Spleen (tissue), 11 donors: ENCODE results near the gene SPG7. TPM values are rescaled to one million over a fixed set of nuclear protein-coding genes. Genes with fewer than 3 reads are reported as not detected.

ENCODE experiments used
- DNase-seq: peaks from one replicate; pipeline ENCODE4 v3.0.0-alpha.2; 2020
- H3K27ac ChIP-seq, 8 donors: fragments of 200-600 bp; sonication (generic) in 7 of 8; 1 replicate in 4 of 8; 2 replicates in 4 of 8; pipeline versions ENCODE4 v1.5.0 to v1.8.0; 2016 to 2021; ENCODE audit warnings: inconsistent platforms in 4 of 8, mild to moderate bottlenecking in 4 of 8, moderate library complexity in 1 of 8
- H3K27me3 ChIP-seq, 7 donors: fragments of 200-600 bp; sonication (generic) in 6 of 7; replicated peaks in 1 of 7; 1 replicate in 4 of 7; 2 replicates in 3 of 7; pipeline versions ENCODE4 v1.5.0 to v1.8.0; 2016 to 2021; ENCODE audit warnings: inconsistent platforms in 3 of 7, mild to moderate bottlenecking in 1 of 7
- H3K36me3 ChIP-seq, 6 donors: fragments of 200-600 bp; sonication (generic) in 5 of 6; 1 replicate in 4 of 6; 2 replicates in 2 of 6; pipeline versions ENCODE4 v1.5.0 to v1.8.0; 2016 to 2021; ENCODE audit warnings: inconsistent platforms in 2 of 6
- H3K4me1 ChIP-seq, 6 donors: fragments of 200-600 bp; sonication (generic) in 5 of 6; 1 replicate in 3 of 6; 2 replicates in 3 of 6; pipeline versions ENCODE4 v1.5.0 to v1.8.0; 2016 to 2021; ENCODE audit warnings: inconsistent platforms in 3 of 6
- H3K4me3 ChIP-seq, 8 donors: fragments of 200-600 bp; sonication (generic) in 7 of 8; 1 replicate in 4 of 8; 2 replicates in 4 of 8; pipeline versions ENCODE4 v1.5.0 to v1.8.0; 2016 to 2021; ENCODE audit warnings: inconsistent platforms in 4 of 8, mild to moderate bottlenecking in 4 of 8, moderate library complexity in 2 of 8
- H3K9me3 ChIP-seq, 8 donors: fragments of 200-600 bp; sonication (generic) in 7 of 8; 1 replicate in 4 of 8; 2 replicates in 4 of 8; pipeline versions ENCODE4 v1.5.0 to v1.8.0; 2016 to 2021; ENCODE audit warnings: inconsistent platforms in 4 of 8
- CTCF ChIP-seq, 11 experiments: fragments of 200-600 bp in 7 of 11; fragments of 450-650 bp in 4 of 11; sonication (generic) in 4 of 11; IDR thresholded peaks in 8 of 11; conservative IDR thresholded peaks in 3 of 11; 1 replicate in 7 of 11; 2 replicates in 4 of 11; pipeline versions ENCODE4 v1.4.0 to v1.8.0; 2016 to 2021; ENCODE audit warnings: antibody characterized with exemption in 11 of 11, inconsistent platforms in 4 of 11, mild to moderate bottlenecking in 1 of 11
- POLR2A ChIP-seq, 3 donors: fragments of 450-650 bp; IDR thresholded peaks; one replicate each; pipeline ENCODE4 v1.5.1; 2017; ENCODE audit warnings: antibody characterized with exemption in 3 of 3, mild to moderate bottlenecking in 1 of 3
- POLR2AphosphoS5 ChIP-seq, 3 donors: sonication (generic); formaldehyde crosslinking; IDR thresholded peaks; one replicate each; pipeline ENCODE4 v1.5.1; 2017; ENCODE audit warnings: antibody characterized with exemption in 3 of 3
- WGBS, 5 donors: extraction: QIAGEN DNeasy Blood & Tissue Kit in 3 of 5; methylation state at CpG; one replicate each; pipeline versions ENCODE4 v1.1.5 to v1.1.7; 2013 to 2018; 5-methylcytosine and 5-hydroxymethylcytosine counted together
- intact Hi-C: fragments of 100-400 bp; cut with DNase I; formaldehyde crosslinking; loops from one replicate; pipeline ENCODE4 v1.15.0; 2023; ENCODE audit warnings: low total_unique reads
- polyA plus RNA-seq, 3 donors: library from polyadenylated mRNA; stranded (reverse); fragments of 200-250 nt; gene quantifications; one replicate each; pipeline ENCODE4 v1.2.1, GENCODE V29; 2013
- total RNA-seq, 7 donors: library from RNA; depleted of rRNA in 3 of 7; stranded (reverse); fragments of >200 nt in 3 of 7; fragmentation: NEBNext Ultra II Directional in 4 of 7; extraction: Animal tissue kit (Norgen Biotek cat#: 25700) in 4 of 7; gene quantifications; one replicate each; pipeline versions ENCODE4 v1.1.0 to v1.2.1, GENCODE V29; 2016 to 2021
- donor health status: healthy with polysubstance abuse.
- donor health status: DM: no; HTN: no; CAD: no; lungs with moderate emphysema.
- donor health status: DM: no; HTN: no; CAD: no.
- donor health status: Bipolar disorder and iron deficiency.
- donor health status: healthy.
- donor health status: DM: no; HTN: no; CAD: no.
- donor health status: DM: yes; HTN: yes; CAD: no.

Gene SPG7
- total and polyA plus RNA-seq, 10 donors = 64.5 to 260 (median 144) TPM

- TF ChIP-seq CTCF (IDR thresholded peaks at IDR 0.05 in 8 of 11, conservative IDR thresholded peaks at IDR 0.05 in 3 of 11) (no peak), POLR2A (IDR thresholded peaks at IDR 0.05) (no peak), POLR2AphosphoS5 (IDR thresholded peaks at IDR 0.05) (no peak)
- intact Hi-C loops = loop anchor here (10.0 kb wide), 1 partner anchor 73 kb away; no protein-coding TSS in a partner anchor
- Histone ChIP-seq H3K9me3 (no peaks in the 10 kb centered on the region), H3K4me1 (peaks cover 11 to 38% (median 25%) of the 10 kb centered on the region in 6 donors), H3K4me3 (no peak overlapping the region), H3K27ac (no peak overlapping the region), H3K36me3 (peaks cover 0 to 4% (median 0%) of the 10 kb centered on the region in 6 donors), H3K27me3 (peaks cover 5 to 82% (median 43%) of the 10 kb centered on the region in 7 donors)
- WGBS, 5 donors = 39 to 64% (median 52%) methylated on average over 8 to 14 of the region's 14 CpGs
- no peak for DNase-seq
Observed at GRCh38 chr16:89572073-89572484, 63.9 kb downstream of the SPG7 start.

- Histone ChIP-seq H3K4me3 (no peak overlapping the region), H3K27ac (no peak overlapping the region), H3K27me3 (peaks cover 5 to 87% (median 43%) of the 10 kb centered on the region in 7 donors), H3K9me3 (no peaks in the 10 kb centered on the region), H3K4me1 (peaks cover 11 to 38% (median 25%) of the 10 kb centered on the region in 6 donors), H3K36me3 (no peaks in the 10 kb centered on the region)
- DNase-seq = no peak
- intact Hi-C loops = loop anchor here (10.0 kb wide), 1 partner anchor 72 kb away; no protein-coding TSS in a partner anchor
- no peak for TF ChIP-seq POLR2AphosphoS5 (IDR thresholded peaks at IDR 0.05)
- TF ChIP-seq CTCF (IDR thresholded peaks at IDR 0.05 in 8 of 11, conservative IDR thresholded peaks at IDR 0.05 in 3 of 11) = no peak
- no peak for TF ChIP-seq POLR2A (IDR thresholded peaks at IDR 0.05)
- 60 to 72% (median 70%) methylated on average over 14 to 19 of the region's 19 CpGs for WGBS, 5 donors
Observed at GRCh38 chr16:89572485-89573205, 64.4 kb downstream of the SPG7 start.

- Histone ChIP-seq H3K4me3 (peak overlapping the region in 7 of 8 donors; percentile 16 to 70 (median 38)), H3K4me1 (peaks cover 11 to 38% (median 25%) of the 10 kb centered on the region in 6 donors), H3K27ac (no peak overlapping the region), H3K9me3 (no peaks in the 10 kb centered on the region), H3K36me3 (no peaks in the 10 kb centered on the region), H3K27me3 (peaks cover 5 to 83% (median 43%) of the 10 kb centered on the region in 7 donors)
- intact Hi-C loops = loop anchor here (10.0 kb wide), 1 partner anchor 71 kb away; no protein-coding TSS in a partner anchor
- 67 to 84% (median 79%) methylated on average over 23 to 31 of the region's 31 CpGs for WGBS, 5 donors
- no peak for TF ChIP-seq CTCF (IDR thresholded peaks at IDR 0.05 in 8 of 11, conservative IDR thresholded peaks at IDR 0.05 in 3 of 11)
- TF ChIP-seq POLR2A (IDR thresholded peaks at IDR 0.05) = no peak
- no peak for TF ChIP-seq POLR2AphosphoS5 (IDR thresholded peaks at IDR 0.05)
- DNase-seq = peak; percentile 71
Observed at GRCh38 chr16:89573826-89574680, 65.8 kb downstream of the SPG7 start.
